GM19438 (cell line): ENCODE results near the gene EDARADD.
"Not testable (repeated sequence)": the region's sequence is repeated elsewhere in the genome, so short reads cannot be mapped to it uniquely, and the experiment has no call there.

Source experiments
- ATAC-seq: cut with Tn5 transposase; IDR thresholded peaks from one replicate; pipeline ENCODE4 v1.9.1; 2021; ENCODE audit warnings: low read depth; ENCODE audit not compliant: unreplicated experiment

Gene EDARADD

DNA sequence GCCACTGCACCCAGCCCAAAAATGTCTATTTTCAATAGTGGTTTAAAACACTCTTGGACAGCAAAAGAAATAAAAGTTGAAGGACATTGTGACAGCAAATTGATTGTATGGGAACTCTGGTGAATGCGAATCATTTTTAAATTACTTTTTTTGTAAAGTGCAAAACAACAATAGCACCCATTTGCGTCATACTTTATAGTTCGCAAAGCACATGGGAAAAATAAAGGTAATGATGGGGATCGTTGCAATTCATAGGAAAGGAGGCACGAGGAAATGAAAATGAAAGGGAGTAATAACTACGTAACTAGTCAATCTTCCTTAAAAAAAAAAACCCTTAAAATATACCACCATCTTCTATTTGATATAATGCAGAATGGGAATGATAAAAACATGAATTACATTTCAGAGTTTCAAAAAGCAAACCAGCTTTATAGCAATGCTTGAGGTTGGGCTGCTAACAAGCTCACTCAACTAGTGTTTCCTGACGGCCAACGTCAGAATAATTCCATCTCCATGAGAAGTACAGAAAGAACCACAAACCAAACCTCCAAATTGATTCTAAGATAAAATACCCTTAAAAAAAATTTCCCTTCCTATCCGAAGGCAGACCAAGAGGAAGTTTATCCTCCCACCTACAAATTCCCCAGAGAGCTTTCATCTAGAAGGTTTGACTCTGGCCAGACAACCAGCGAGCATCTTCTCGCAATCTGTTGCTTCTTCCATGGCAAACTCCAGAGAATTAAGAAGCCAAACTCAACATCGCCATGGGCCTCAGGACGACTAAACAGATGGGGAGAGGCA, at the start of gene EDARADD:
Gene EDARADD (plus strand): TSS at position 606 of the 801 bp plus-strand sequence. CDS start 159 bp downstream, at position 765.
- ATAC-seq = no peak

DNA sequence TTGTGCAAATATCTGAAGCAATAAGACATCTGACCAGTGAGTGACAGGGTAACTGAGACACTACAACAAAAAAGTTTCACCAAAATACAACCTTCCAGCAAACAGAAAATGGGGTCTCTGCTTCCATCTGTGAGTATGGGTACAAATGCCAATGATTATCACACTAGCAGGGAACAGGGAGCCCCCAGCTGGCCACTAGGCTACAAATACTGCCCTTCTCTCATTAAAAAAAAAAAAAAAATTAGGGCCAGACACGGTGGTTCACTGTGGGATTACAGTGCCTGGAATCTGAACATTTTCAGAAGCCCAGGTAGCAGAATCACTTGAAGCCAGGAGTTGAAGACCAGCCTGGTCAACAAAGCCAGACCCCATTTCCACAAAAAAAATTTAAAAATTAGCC, 48.4 kb upstream of the EDARADD start:
- no peak for ATAC-seq

DNA sequence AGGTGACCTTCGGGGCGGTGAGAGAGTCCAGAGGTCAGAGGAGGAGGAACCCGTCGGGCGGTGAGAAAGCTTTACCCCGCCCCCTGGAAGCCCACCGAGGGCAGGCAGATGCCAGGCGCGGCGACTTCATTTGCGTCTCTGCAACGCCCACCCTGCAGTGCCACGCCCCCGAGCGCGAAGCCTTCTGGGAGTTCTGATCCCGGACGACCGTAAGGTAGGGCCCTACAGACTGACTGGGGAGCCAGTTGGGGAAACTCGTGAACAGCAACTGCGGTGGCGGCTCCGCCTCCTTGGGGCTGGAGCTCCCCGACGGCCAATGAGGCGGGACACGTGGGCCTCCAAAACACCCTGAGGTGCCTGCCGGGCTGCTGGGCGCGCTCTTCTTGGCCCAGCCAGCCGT, 46.0 kb upstream of the EDARADD start:
- no peak for ATAC-seq

DNA sequence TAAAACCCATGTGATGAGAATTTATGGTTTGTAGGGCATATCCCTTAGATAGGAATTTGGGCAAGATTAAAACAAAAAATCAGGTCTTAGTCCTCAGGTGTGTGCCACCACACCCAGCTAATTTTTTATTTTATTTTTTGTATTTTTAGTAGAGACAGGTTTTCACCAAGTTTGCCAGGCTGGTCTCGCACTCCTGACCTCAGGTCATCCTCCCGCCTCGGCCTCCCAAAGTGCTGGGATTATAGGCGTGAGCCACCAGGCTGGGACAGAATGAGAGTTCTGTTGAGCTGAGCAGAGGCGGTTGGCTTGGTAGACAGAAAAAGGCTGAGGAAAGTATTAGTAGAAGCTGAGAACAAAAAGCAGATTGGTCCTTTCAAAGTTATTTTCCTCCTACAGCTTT, 43.8 kb upstream of the EDARADD start:
- ATAC-seq = no peak

DNA sequence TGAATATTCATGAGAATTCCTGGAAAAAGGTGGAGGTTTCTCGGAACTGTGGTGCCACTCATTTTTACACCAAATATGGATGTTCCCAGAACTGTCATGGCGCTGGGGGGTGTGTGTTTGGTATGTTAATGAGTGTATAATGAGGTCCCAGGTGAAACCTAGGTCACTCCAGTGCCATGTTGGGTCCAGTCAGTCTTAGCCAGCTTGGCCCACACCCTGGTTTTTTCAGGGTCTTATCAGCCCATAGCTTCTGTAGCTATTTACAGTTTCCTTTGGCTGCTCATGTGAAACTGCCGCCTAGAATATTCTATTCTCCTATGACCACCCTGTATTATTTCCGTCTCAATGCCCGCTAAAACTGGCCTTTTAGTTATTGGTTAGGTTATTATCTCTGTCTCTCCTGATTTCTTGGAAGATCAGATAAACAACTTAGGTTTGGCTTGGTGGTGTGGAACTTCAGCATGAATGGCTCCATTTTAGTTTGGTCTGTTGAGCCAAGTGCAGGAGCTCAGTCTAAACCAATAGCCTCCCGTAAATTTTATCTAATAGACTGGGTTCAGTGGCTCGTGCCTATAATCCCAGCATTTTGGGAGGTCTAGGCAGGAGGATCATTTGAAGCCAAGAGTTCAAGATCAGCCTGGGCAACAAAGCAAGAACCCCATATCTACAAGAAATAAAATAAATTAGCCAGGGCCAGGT, 42.1 kb upstream of the EDARADD start:
- ATAC-seq = no peak

DNA sequence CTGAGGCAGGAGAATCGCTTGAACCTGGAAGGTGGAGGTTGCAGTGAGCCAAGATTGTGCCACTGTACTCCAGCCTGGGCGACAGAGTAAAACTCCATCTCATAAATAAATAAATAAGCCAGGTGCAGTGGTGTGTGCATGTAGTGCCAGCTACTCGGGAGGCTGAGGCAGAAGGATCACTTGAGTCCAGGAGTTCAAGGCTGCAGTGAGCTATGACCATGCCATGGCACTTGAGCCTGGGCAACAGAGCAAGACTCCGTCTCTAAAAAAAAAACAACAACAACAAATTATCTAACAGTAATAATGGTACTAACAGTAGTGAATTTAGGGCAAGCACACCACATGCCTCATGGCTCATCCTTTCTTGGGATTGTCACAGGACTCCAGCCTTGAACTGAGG, 41.3 kb upstream of the EDARADD start:
- ATAC-seq = not testable (repeated sequence)

DNA sequence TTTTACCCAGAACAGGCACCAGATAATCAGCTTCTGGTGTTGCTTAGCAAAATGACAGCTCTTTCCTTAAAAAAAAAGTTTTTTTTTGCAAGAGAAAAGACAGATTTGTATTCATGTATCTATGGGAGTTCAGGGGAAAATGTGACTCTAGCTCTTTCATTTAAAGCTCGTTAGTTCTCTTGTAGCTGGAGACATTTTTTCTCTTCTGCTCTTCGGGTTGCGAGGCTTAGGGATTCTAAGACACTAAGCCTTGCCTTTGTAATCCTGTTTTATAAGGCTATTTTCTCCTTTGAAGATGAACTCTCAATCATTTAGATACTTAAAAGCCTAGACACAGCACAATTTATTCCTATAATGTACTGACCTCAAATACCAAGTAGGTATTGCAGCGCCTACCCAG, 40.3 kb upstream of the EDARADD start:
- ATAC-seq = no peak

DNA sequence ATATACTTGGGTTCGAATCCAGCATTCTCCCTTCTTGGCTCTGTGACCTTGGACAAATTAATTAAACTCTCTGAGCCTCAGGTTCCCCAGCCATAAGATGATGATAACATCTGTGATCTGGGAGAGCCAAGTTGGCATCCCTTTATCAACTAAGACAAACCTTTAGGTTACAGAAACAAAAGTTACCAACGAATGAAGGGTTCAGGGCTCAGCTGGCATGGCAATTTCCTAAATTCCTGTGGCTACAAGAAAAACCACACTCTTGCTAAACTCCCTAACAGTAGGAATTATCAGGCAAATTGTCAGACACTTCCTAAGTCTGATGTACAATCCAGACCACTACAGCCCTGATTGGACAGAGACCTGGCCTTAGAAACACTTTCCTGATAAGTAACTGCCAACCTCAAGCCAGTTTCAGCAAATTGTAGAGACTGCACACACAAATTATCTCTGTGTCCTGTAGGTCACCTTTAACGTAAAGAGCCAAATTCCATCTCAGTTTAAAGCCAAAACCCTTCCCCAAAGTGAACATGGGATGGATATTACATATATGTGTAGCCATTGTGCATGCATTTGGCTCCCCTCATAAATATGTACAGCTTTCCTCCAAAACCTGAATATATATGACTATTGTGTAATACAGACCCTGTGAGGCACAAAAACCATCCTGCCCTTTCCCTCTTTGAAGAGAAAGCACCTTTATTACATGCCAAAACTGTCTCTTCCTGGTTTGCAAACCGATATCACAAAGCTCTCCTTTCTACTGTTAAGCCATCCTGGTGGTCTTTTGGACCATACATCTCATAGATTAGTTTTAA, 39.5 kb upstream of the EDARADD start:
- no peak for ATAC-seq

DNA sequence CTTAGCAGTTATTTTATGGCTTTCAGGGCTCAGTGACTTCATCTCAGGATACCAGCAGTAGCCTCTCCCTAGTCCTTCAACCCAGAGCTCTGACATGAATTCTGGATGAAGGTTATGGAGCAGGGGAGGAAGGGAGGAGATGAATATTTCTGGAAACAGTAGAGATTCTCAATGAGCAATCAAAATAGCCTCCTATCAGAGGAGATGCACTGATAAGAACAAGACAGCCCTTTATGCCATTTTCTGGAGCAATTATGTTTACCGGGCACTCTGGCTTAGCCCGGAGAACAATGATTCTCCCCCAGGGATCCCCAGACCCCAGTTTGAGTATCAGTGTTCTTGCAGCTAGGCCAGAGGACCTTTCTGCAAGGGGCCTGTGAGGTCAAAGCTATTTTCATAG, 37.9 kb upstream of the EDARADD start:
- ATAC-seq = no peak

DNA sequence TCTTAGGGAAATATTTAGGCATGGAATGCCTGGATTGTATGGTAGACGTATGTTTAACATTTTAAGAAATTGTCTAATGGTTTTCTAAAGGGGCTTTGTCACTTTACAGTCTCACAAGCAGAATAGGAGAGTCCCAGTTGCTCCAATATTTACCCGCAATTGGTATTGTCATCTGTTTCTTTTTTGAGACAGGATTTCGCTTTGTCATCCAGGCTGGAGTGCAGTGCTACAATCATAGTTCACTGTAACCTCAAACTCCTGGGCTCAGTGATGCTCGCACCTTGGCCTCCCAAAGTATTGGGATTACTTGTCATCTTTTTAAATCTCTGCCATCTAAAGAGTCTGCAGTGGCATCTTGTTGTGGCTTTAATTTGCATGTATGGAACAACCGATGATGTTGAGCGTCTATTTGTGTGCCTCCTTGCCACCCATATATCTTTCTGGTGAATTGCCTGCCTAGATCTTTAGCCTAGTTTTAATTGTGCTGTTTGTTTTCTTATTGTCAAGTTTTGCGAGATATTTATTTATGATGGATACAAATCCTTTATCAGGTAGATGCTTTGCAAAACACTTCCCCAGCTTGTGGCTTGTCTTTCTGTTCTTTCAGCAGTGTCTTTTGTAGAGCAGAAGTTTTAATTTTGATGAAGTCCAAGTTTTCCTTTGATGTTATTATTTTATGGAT, 32.0 kb upstream of the EDARADD start:
- no peak for ATAC-seq

DNA sequence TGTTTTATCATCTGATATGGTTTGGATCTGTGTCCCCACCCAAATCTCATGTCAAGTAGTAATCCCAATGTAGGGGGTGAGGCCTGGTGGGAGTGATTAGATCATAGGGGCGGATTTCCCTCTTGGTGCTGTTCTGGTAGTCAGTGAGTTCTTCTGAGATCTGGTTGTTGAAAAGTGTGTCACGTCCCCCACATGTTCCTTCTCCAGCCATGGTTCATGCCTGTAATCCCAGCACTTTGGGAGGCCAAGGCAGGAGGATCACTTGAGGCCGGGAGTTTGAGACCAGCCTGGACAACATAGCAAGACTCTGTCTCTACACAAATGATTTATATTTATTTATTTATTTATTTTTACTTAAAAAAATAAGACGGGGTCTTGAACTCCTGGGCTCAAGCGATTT, 30.8 kb upstream of the EDARADD start:
- no peak for ATAC-seq

DNA sequence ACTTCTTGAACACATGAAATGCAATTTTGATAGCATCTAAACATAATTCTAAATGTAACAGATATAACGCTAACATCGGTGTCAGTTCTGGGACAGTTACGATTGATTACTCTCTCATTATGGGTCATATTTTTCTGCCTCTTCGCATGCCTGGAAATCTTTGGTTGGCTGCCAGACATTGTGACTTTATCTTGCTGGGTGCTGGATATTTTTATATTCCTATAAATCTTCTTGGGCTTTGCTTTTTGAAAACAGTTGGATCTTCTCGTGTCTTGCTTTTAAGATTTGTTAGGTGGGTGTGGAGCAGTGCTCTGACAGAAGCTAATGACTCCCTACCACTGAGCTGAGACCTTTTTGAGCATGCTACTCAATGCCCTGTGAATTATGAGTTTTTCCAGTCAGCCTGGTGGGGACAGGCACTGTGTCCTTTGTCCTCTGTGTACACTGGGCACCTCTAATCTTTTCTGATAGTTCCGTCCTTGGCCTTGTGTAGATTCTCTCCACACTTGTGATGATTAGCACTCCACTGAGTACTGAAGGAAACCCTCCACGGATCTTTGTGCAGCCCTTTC, 28.0 kb upstream of the EDARADD start:
- ATAC-seq = no peak

DNA sequence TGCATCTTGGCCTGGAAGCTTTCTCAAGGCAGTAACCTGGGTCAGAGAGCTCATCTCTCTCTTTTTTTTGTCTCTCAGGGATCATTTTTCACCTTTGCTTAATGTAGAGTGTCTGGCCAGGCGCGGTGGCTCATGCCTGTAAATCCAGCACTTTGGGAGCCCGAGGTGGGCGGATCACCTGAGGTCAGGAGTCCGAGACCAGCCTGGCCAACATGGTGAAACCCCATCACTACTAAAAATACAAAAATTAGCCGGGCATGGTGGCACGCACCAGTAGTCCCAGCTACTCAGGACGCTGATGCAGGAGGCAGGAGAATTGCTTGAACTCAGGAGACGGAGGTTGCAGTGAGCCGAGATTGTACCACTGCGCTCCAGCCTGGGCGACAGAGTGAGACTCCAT, 27.4 kb upstream of the EDARADD start:
- not testable (repeated sequence) for ATAC-seq

DNA sequence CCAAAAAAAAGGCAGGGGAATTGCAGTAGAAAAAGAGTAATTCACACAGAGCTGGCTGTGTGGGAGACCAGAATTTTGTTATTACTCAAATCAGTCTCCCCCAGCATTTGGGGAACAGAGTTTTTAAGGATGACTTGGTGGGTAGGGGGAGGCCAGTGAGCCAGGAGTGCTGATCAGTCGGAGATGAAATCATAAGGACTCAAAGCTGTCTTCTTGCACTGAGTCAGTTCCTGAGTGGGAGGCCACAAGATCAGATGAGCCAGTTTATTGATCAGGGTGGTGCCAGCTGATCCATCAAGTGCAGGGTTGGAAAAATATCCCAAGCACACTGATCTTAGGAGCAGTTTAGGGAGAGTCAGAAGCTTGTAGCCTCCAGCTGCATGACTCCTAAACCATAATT, 23.7 kb upstream of the EDARADD start:
- ATAC-seq = no peak

DNA sequence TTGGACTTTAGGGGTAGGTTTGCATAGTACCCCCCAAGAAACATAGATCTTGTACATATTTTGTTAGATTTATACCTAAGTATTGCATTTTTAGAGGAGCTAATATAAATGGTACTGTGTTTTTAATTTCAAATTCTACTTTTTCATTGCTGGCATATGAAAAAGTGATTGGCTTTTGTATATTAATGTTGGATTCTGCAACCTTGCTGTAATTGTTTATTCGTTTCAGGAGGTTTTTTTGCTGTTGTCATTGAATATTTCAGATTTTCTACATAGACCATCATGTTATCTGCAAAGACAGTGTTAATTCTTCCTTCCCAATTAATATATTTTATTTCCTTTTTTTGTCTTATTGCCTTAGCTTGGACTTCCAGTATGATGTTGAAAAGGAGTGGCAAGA, 23.0 kb upstream of the EDARADD start:
- no peak for ATAC-seq

DNA sequence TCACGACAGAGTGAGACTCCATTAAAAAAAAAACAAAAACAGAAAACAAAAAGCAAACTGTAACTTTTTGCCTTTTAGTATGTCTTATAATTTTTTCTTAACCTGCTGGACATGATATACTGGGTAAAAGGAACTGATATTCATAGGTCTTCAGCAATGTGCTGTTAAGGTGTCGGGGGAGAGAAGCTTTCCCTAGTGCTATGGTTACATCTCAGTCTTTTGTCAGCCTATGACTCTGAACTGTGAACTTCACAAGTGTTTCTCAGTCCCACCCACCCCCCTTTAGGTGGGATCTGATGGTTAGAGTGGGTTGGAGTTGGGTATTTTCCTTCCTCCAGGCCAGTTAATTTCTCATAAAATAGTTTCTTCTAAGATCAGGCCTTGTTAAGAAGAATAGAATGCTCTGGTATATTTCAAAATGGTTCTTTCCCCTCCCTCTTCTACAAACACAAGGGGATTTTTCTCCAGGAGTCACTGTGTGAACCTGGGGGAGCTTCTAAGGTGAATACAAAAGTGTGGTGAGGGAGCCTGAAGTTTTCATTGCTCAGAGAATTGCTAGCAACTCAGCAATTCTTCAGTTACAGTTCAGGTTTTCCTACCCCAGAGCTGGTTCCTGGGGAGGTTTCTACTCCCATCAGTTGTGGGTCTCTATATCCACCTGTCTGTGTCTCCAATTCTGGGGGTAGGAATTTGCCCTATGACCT, 16.1 kb upstream of the EDARADD start:
- no peak for ATAC-seq

DNA sequence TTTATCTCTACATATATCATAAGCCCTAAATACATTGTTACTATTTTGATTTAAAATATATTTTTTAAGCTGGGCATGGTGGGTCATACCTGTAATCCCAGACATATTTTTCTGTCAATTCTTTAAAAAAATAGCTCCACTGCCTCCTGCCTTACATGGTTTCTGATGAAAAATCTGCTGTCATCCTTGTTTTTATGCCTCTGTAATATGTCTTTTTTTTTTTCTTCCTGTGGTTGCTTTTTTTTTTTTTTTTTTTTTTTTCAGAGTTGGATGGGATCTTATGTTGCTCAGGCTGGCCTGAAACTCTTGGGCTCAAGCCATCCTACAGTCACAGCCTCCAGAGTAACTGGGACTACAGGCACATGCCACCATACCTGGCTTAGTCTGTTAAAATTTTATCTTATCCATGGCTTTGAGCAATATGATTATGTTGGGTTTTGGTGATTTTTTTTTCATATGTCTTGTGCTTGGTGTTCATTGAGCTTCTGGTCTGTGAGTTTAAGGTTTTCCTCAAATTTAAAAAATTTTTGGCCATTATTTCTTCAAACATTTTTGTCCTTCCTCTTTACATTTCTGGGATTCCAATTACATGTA, 12.4 kb upstream of the EDARADD start:
- no peak for ATAC-seq

DNA sequence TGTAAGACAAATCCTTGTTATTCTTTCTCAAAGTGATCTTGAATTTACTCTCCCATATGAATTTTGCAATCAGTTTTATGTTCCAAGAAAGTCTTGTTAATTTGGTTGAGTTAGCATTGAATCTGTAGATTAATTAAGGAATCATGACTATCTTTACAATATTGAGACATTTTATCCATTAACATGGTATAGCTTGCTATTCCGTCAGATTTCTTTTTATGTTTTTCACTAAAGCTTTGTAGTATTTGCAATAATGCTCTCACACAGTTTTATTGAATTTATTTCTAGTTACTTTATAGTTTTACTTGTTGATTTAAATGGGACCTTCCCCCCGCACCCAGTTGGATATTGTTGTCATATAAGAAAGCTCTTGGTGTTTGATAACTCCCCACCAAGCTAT, 5.8 kb upstream of the EDARADD start:
- ATAC-seq = no peak

DNA sequence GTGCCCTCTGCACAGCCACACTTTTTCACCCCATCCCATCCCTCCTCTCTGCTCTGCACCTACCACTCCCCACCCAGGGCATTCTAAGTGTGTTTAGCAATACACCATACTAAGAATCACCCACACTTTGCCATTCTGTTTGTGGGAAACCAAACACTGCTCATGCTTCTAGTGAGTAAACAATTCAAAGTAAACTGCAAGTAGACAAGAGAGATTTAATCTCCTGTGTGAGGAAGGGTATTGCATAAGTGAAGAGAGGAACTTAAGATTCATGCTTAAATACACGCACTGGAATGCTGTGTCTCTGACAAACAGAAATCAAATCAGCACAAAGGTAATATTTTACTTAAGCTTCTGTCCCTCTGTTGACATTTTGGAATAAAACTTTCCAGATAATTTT, 4.8 kb upstream of the EDARADD start:
- no peak for ATAC-seq
